GM12891 (cell line): Measurements from ENCODE around the gene ESYT1.

Source experiments
- POLR2A ChIP-seq: IDR thresholded peaks from 2 replicates; pipeline ENCODE4 v1.6.1; 2011; ENCODE audit warnings: low read depth, low read length, control low read depth
- SPI1 ChIP-seq: IDR thresholded peaks from 2 replicates; pipeline ENCODE4 v1.6.1; 2011; ENCODE audit warnings: low read depth, low read length, control low read depth

DNA sequence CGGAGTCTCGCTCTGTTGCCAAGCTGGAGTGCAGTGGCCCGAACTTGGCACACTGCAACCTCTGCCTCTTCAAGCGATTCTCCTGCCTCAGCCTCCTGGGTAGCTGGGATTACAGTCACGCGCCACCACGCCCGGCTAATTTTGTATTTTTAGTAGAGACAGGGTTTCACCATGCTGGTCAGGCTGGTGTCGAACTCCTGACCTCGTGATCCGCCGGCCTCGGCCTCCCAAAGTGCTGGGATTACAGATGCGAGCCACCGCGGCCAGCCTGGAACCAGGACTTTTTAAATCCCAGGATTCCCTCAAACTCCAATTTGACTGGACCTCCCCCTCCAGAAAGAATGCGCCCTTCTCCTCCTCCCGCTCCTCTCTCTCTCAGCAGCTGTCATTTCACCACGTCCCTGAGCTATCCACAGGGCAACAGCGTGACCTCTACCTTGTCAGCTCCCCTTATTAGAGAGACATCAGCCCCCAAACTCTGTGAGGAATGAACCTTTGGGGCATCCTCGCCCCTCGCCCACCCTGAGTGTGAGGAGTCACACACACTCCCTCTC is 2.0 kb downstream of the ESYT1 start:
- TF ChIP-seq SPI1 (no peak), POLR2A (no peak)
